Measurements from ENCODE around the gene PHKB. TPM values are rescaled to one million over a fixed set of nuclear protein-coding genes. Genes with fewer than 3 reads are reported as not detected.
"Not testable (repeated sequence)": the region's sequence is repeated elsewhere in the genome, so short reads cannot be mapped to it uniquely, and the experiment has no call there.

The PHKB gene
- total RNA-seq, 1 donor from 2014 or later: 48.3 TPM

GRCh38 chr16:47672475-47672874 lies 211.3 kb downstream of the PHKB start:
- DNase-seq (ENCODE audit: low read depth, low spot score): no peak

GRCh38 chr16:47676635-47677177 lies 215.6 kb downstream of the PHKB start:
- no peak for DNase-seq (ENCODE audit: low read depth, low spot score)

- DNase-seq (ENCODE audit: low read depth, low spot score): not testable (repeated sequence)
Measured at GRCh38 chr16:47681571-47681970, 220.4 kb downstream of the PHKB start.

- no peak for DNase-seq (ENCODE audit: low read depth, low spot score)
Measured at GRCh38 chr16:47687694-47688093, 226.6 kb downstream of the PHKB start.

- DNase-seq (ENCODE audit: low read depth, low spot score): no peak
Measured at GRCh38 chr16:47693226-47693625, 232.1 kb downstream of the PHKB start.

GRCh38 chr16:47694543-47694942 lies 233.4 kb downstream of the PHKB start:
- DNase-seq (ENCODE audit: low read depth, low spot score): no peak

GRCh38 chr16:47695756-47696155 lies 234.6 kb downstream of the PHKB start:
- peak; percentile 43 for DNase-seq (ENCODE audit: low read depth, low spot score)

GRCh38 chr16:47697826-47698225 lies 236.7 kb downstream of the PHKB start:
- DNase-seq (ENCODE audit: low read depth, low spot score): no peak

- DNase-seq (ENCODE audit: low read depth, low spot score): no peak
Measured at GRCh38 chr16:47699106-47699505, 238.0 kb downstream of the PHKB start.

GRCh38 chr16:47700857-47701587 lies 239.9 kb downstream of the PHKB start:
- no peak for DNase-seq (ENCODE audit: low read depth, low spot score)

GRCh38 chr16:47705266-47705665 lies 244.1 kb downstream of the PHKB start:
- DNase-seq (ENCODE audit: low read depth, low spot score): no peak

GRCh38 chr16:47711809-47712208 lies 250.7 kb downstream of the PHKB start:
- DNase-seq (ENCODE audit: low read depth, low spot score): no peak

- DNase-seq (ENCODE audit: low read depth, low spot score): no peak
Measured at GRCh38 chr16:47712276-47713224, 251.4 kb downstream of the PHKB start.

GRCh38 chr16:47713225-47713595 lies 252.1 kb downstream of the PHKB start:
- peak; percentile 43 for DNase-seq (ENCODE audit: low read depth, low spot score)

- DNase-seq (ENCODE audit: low read depth, low spot score): no peak
Measured at GRCh38 chr16:47715442-47716083, 254.4 kb downstream of the PHKB start.

- no peak for DNase-seq (ENCODE audit: low read depth, low spot score)
Measured at GRCh38 chr16:47716571-47716970, 255.4 kb downstream of the PHKB start.

- no peak for DNase-seq (ENCODE audit: low read depth, low spot score)
Measured at GRCh38 chr16:47719713-47720112, 258.6 kb downstream of the PHKB start.

- no peak for DNase-seq (ENCODE audit: low read depth, low spot score)
Measured at GRCh38 chr16:47721006-47721637, 260.0 kb downstream of the PHKB start.

- DNase-seq (ENCODE audit: low read depth, low spot score): no peak
Measured at GRCh38 chr16:47722046-47722445, 260.9 kb downstream of the PHKB start.

GRCh38 chr16:47724115-47724785 lies 263.1 kb downstream of the PHKB start:
- DNase-seq (ENCODE audit: low read depth, low spot score): no peak

All from pulmonary artery endothelial cell (primary cell).